Measurements from ENCODE around the gene PPOX.

The PPOX gene

DNA sequence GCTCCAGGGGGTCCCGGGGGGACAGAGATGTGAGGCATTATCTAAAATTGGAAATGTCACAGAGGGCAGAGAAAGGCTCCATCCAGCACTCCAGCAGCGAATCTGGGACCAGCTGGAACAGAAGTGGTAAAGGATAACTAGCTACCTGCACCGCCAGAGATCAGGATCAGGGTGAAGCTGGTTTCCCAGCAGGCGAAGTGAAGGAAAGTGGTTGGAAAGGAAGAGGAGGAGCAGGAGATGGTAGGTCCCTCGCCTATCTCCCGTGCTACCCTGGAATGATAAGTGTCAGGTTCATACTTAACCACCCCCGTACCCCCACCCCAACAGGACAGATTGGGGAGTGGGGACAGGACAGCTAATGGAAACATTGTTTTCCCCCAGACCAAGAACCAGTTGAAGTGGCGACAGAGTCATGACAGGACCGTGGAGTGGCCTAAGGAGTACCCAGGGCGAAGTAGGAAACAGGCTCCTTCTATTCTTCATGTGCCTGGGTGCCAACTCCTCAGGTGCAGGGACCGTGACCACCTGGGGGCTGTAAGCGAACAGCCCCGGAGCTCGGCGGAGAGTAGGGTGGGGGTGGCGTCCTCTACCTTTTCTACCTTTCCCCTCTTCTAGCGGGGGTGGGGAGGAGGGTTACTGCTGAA is 10.4 kb downstream of the PPOX start:
- DNase-seq (ENCODE audit: low spot score) = no peak

DNA sequence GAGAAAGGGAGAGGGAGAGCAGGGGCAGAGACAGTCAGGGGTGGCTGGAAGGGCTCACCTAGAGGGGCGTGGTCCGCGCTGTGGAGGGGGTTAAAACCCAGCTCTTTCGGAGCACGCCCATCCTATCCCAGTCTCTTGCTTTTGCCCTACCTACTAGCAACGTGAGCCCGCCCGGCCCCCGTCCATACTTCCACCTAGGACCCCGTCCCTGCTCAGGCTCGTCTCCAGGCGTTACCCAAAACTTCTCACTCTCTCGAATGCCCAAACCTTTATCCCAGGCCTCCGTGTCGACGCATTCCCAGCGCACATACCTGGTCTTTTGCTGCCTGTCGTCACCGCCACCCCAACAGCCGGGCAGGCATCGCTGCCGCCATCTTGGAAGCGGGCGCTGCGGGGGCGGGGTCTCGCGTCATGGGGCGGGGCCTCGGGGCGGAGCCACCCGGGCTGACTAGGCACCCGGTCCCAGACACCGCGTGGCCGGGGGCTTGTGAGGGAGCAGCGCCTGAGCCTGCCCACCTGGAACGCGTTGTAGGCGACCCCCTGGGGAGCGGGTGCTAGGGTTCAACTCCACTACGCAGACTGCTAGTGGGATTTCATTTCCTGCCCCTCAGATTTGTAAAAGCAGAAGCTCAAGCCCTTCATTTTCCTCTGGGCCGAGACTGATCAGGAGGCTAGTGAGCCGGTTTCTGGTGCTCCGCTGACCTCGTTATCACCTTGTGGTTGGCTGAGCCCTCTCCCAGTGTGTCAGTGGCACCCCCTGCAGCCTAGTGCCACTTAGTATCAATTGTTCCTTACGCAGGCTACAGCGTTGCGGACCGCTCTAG is 11.1 kb downstream of the PPOX start, which contains the start of gene B4GALT3:
TSS of gene B4GALT3 (minus strand) at position 396 of the 824 bp plus-strand sequence. CDS start 1,447 bp downstream, outside the sequence.
- peak; percentile 88 for DNase-seq (ENCODE audit: low spot score)

DNA sequence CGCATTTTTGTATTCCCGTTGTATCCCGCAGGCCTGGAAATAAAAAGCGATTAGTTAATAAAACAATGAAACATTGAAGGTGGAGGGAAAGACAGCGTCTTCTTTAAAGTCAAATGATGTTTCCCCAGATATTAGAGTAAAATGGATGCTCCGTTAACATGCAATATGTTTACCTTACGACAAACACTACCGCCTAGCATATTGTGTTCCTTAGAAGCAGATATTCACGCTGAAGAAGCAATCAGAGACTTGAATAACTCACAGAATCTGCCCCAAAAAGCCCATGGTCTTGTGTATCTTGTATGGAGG is 11.7 kb downstream of the PPOX start:
- DNase-seq (ENCODE audit: low spot score) = no peak

DNA sequence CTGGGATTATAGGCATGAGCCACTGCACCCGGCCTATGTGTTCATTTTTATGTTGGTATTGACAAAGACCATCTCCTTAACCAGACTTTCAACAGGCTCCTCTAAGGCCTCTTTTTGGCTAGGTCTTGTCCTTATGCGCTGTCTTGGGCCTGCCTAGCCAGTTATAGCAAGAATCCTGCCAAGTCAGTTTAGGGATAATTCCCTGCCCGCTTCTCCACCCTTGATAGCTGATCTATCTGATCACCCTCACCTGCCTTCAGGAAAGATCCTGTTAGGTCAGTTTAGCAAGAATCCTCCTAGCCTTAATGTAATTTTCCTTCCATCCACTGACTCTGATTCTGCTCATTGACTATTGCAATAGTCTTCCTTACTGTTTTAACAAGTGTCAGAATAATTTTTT is 13.5 kb downstream of the PPOX start:
- no peak for DNase-seq (ENCODE audit: low spot score)

DNA sequence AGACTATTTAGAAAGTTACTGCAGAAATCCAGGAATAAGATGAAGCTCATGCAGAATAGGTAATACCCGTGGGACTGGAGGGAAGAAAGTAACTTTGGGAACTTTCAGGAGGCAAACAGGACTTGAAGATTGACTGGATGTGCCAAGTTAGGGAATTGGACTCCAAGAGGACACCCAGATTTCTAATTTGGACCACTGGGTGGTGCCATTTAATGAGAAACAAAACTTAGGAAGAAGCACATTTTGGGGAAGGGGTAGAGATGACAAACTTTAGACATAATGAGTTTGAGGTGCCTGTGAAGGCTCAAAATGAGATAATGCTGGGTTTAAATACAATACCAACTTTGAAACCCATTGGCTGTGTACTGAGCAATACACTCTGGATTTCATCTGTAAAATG is 14.4 kb downstream of the PPOX start:
- peak; percentile 37 for DNase-seq (ENCODE audit: low spot score)

- peak; percentile 85 for DNase-seq (ENCODE audit: low spot score)
Observed at GRCh38 chr1:161182214-161182613, 16.0 kb downstream of the PPOX start.

DNA sequence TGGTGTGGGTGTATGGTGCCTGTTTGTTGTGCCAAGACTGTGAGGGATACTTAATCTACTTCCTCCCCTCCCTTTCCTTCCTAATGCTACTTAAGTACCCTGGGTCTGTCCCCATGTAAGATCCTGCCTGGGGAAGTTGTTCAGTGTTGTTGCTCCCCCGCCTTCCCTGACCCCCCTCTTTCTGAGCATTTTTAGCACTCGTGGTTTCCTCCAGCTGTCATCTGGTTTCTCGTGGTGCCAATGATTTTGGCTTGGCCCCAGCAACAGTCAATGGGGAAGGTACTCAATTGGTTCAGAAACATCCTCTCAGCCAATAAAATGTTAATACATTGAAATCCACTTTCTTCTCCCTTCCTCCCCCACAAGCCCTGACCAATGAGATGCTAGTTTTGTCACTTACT is 19.1 kb downstream of the PPOX start:
- peak; percentile 90 for DNase-seq (ENCODE audit: low spot score)

DNA sequence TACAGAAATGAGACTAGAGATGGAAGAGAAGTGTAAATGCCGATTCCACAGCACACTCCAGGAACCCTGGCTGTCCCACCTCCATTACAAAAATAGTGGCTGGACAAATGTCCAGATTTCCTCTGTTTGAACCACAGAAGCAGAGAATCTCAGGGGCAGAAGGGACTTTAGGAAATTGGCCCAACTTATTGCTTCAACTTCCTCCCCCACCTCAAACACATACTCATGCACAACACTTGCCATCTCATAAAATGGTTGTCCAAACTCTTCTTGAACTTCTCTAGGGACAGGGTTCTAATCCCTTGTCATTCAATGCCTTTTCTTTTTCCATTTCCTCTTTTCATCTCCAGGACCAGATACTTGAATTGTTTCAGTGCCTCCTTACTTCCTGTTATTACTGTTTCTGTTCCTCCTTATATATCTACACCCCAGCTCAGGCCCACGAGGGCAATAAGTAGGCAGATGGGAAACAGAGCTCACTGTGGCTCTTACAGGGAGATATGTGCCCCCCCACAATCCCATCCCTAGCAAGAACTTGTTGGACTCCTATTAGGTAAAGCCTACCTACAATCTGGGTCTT is 19.6 kb downstream of the PPOX start:
- DNase-seq (ENCODE audit: low spot score) = no peak

- DNase-seq (ENCODE audit: low spot score) = no peak
Observed at GRCh38 chr1:161187311-161187710, 21.1 kb downstream of the PPOX start.

DNA sequence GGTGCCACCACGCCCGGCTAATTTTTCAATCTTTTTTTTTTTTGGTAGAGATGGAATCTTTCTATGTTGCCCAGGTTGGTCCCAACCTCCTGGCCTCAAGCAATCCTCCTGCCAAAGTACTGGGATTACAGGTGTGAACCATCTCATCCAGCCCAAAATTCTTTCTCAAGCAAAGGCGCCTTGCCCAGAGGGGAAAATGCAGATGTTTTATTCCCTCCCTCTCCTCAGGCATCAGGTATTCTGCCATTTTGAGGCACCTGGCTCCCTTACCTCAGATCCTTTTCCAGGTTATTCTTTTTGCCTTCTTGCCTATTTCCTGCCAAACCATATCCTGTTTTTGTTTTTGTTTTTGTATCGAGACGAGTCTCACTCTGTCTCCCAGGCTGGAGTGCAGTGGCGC is 22.2 kb downstream of the PPOX start:
- DNase-seq (ENCODE audit: low spot score) = no peak

- no peak for DNase-seq (ENCODE audit: low spot score)
Observed at GRCh38 chr1:161189036-161189435, 22.8 kb downstream of the PPOX start.

DNA sequence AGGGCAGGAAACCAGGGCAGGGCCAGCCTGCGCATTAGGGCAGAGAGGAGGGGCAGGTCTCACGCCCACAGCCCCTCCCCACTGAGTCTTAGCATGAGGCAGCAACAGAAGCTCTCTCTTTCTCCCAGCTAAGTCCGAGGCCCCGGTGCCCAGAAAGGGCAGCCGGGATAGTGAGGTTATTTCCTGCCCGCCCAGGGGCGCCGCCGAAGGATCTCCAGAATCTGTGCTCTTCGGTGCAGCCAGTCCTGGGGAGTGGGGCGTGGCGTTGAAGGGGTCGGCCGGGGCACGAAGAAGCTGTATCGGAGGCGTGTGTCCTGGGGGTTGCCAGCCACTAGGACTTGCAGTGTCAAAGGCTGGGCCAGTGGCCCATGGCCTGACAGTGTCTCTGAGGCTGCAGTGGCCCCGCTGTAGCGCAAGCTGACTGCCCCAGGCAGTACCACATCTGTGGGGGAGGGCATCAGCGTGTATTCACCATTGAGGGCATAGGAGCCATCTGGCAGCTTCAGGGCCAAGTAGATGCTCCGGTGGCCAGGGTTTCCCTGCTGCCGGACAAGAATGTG is 24.8 kb downstream of the PPOX start:
- DNase-seq (ENCODE audit: low spot score) = no peak

GRCh38 chr1:161191971-161192370 is 25.7 kb downstream of the PPOX start:
- no peak for DNase-seq (ENCODE audit: low spot score)

DNA sequence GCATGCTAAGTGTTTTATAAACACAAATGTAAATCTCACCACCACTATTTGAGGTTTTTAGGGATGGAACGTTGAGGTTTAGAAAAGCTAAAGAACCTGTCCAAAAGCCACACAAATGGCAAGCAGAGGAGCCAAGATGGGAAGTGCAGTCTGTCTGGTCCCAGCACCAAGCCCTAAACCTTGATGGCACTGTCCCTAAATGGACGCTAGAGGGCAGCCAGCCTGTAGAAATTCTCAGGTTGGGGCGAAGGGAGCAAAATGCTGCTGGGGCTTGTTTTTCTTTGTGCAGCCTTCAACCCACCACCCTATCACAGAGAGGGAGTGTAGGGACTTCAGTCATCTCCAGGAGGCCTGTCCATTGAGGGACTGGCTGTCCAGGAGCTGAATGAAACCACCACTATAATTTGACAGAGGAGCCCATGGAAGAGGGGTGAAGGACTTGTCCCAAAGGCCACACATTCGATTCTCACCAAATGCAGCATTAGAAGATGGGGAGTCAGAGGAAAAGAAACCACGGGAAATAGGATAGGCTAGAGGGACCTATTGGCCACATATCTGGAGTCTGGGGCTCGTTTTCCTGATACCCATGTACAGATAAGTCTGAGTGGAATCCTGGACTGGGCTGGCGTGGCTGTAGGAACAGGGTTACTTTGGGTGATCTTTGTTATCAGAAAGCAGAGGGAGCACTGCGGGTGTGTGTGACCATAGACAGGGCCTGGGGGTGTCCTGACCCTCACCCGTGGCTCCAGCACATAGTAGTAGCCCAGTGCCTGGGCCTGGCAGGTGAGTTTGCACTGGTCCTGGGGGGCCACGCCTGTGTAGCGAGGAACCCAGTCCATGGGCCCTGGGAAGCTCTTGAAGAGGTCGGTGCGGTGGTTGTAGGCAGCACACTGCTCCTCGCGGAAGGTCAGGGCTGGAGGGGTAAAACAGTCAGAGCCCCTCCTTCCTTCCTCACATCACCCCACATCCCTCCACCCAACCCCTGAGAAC is 26.5 kb downstream of the PPOX start:
- peak; percentile 80 for DNase-seq (ENCODE audit: low spot score)

- no peak for DNase-seq (ENCODE audit: low spot score)
Observed at GRCh38 chr1:161193561-161194235, 27.5 kb downstream of the PPOX start.

DNA sequence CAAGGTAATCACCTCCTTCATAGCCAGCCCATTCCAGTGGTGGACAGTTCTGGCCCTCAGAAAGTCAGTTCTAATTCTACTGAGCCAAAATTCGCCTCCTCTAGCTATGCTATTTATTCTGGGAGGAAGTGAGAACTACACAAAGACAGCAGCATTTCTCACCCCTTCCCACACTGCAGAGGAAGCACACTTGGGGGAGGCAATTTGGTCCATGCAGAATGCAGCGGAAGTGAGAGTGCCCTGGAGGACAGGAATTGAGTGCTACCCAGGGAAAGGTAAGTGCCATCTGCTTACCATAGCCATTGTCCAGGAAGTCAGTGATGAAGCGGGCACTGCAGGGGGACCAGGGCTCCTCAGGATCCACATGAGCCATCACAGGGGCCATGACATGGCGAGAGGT is 28.9 kb downstream of the PPOX start:
- no peak for DNase-seq (ENCODE audit: low spot score)

- no peak for DNase-seq (ENCODE audit: low spot score)
Observed at GRCh38 chr1:161196111-161196510, 29.9 kb downstream of the PPOX start.

DNA sequence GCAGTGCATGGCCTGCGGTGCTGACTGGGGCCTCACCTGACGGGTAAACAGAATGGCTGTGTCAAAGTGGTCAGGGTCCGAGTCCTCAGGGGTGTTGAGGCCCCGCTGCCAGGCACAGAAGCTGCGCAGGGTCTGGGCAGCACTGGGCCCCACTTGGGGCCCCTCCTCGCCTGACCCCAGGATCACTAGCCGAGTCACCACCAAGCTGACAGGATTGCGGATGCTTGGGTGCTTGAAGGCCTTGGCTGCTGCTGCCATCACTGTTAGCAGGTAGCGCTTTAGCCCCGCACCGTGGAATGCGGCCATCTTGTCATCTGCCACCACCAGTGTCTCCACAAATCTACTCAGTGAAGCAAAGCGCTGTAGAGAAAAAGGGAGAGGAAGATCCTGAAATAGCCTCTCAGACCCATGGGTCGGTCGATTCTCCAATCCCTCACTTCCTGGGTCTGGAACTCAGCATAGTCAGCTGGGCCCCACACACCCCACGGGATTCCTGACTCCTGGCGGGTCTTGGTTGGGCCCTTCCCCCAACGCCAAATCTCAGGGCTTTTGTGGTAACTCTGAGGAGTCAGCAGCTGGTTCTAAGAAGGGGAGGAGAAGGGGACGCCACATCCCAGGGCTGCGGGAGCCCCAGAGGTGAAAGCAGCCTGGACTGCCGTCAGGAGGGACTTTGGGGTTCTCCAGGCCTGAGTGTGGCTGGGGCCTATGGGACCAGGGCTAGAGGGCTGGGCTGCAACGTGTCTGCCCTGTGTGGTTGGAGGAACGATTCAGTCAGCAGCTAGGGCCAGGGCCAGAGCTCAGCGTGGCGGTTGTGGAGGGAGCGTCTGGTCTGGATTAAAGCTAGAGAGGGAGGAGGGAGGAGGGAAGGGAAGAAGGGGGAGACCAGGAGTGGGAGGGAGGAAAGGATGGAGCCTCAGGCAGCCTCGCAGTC is 30.6 kb downstream of the PPOX start:
- DNase-seq (ENCODE audit: low spot score) = no peak

GRCh38 chr1:161197560-161198193 is 31.5 kb downstream of the PPOX start:
- DNase-seq (ENCODE audit: low spot score) = no peak
